Activated T-helper 2 cell treated with anti-CD3 and anti-CD28 coated beads, Interferon-gamma antibody, Interleukin-2, Interleukin-4, amounts not matched to agents 10 μg/mL and 5 μg/mL and 100 μg/mL, durations not matched to agents 14 hours and 24 hours and 36 hours (primary cell): Measurements from ENCODE around the gene REN. TPM values are rescaled to one million over a fixed set of nuclear protein-coding genes. Genes with fewer than 3 reads are reported as not detected.

Experiments used
- total RNA-seq: library from RNA; stranded (reverse); gene quantifications from 2 replicates; pipeline ENCODE4 v1.2.3, GENCODE V29; 2022

REN gene
- total RNA-seq, 1 donor from 2014 or later: not detected

Other genes starting within 250 kb of the REN start
- 0.62 and 0.71 TPM in 2 replicates for gene SOX13, start 93.2 kb downstream of the REN start, total RNA-seq
- gene ETNK2, start 14.3 kb downstream of the REN start, total RNA-seq: 0.32 and 0.37 TPM in 2 replicates
- gene KISS1, start 30.2 kb upstream of the REN start, total RNA-seq: not detected in 2 replicates
- 0.21 TPM in 1 of 2 replicates, not detected in the other for gene GOLT1A, start 47.7 kb upstream of the REN start, total RNA-seq
- gene PLEKHA6, start 193.6 kb upstream of the REN start, total RNA-seq: 0.52 and 1.9 TPM in 2 replicates
- 63.4 and 64.3 TPM in 2 replicates for gene PPP1R15B, start 245.5 kb upstream of the REN start, total RNA-seq